Neural progenitor cell (in vitro differentiated cells): ENCODE measurements around the gene LPCAT3. TPM values are rescaled to one million over a fixed set of nuclear protein-coding genes. Genes with fewer than 3 reads are reported as not detected.

Experiments used
- DNase-seq: peaks from one replicate; pipeline ENCODE4 v3.0.0-alpha.2; 2016; ENCODE audit warnings: low spot score
- H2AFZ ChIP-seq: fragments of 200-600 bp; sonication (generic); replicated peaks from 2 replicates; pipeline ENCODE4 v1.6.1; 2016; ENCODE audit warnings: antibody characterized with exemption
- H3F3A ChIP-seq: fragments of 200-600 bp; sonication (generic); 2 replicates; pipeline ENCODE4 v1.6.1; 2016; ENCODE audit warnings: antibody characterized with exemption, low read depth
- H3K27ac ChIP-seq: fragments of 200-600 bp; sonication (generic); 2 replicates; pipeline ENCODE4 v1.5.1; 2016; ENCODE audit warnings: mild to moderate bottlenecking
- H3K27me3 ChIP-seq: fragments of 200-600 bp; sonication (generic); 2 replicates; pipeline ENCODE4 v1.6.1; 2016; ENCODE audit warnings: mild to moderate bottlenecking, moderate library complexity
- H3K36me3 ChIP-seq: fragments of 200-600 bp; sonication (generic); 2 replicates; pipeline ENCODE4 v1.5.1; 2016
- H3K4me1 ChIP-seq: fragments of 200-600 bp; sonication (generic); 2 replicates; pipeline ENCODE4 v1.6.1; 2016; ENCODE audit warnings: mixed run types
- H3K4me2 ChIP-seq: fragments of 200-600 bp; sonication (generic); 2 replicates; pipeline ENCODE4 v1.6.1; 2016
- H3K4me3 ChIP-seq: fragments of 200-600 bp; sonication (generic); 2 replicates; pipeline ENCODE4 v1.5.1; 2016
- H3K79me2 ChIP-seq: fragments of 200-600 bp; sonication (generic); 2 replicates; pipeline ENCODE4 v1.6.1; 2016; ENCODE audit warnings: low read depth
- H3K9ac ChIP-seq: fragments of 200-600 bp; sonication (generic); 2 replicates; pipeline ENCODE4 v1.6.1; 2016
- H3K9me3 ChIP-seq: fragments of 200-600 bp; sonication (generic); 2 replicates; pipeline ENCODE4 v1.5.1; 2016; ENCODE audit warnings: low read depth
- H4K20me1 ChIP-seq: fragments of 200-600 bp; sonication (generic); 2 replicates; pipeline ENCODE4 v1.6.1; 2016; ENCODE audit warnings: low read depth
- H3K27ac Mint-ChIP-seq: 3 replicates; pipeline ENCODE4 v1.8.0; 2021; ENCODE audit warnings: mixed read lengths
- H3K27me3 Mint-ChIP-seq: 2 replicates; pipeline ENCODE4 v1.8.0; 2022; ENCODE audit warnings: low read depth, mild to moderate bottlenecking, inconsistent platforms, moderate library complexity, mixed read lengths; ENCODE audit not compliant: insufficient read depth
- H3K36me3 Mint-ChIP-seq: 3 replicates; pipeline ENCODE4 v1.8.0; 2021; ENCODE audit warnings: mixed read lengths
- H3K4me1 Mint-ChIP-seq: 3 replicates; pipeline ENCODE4 v1.8.0; 2021; ENCODE audit warnings: mixed read lengths
- H3K4me3 Mint-ChIP-seq: 3 replicates; pipeline ENCODE4 v1.8.0; 2021; ENCODE audit warnings: mild to moderate bottlenecking, moderate library complexity, mixed read lengths
- H3K9me3 Mint-ChIP-seq: 3 replicates; pipeline ENCODE4 v1.8.0; 2020; ENCODE audit warnings: mixed read lengths
- EZH2 ChIP-seq: fragments of 200-600 bp; sonication (generic); IDR thresholded peaks from 2 replicates; pipeline ENCODE4 v1.6.1; 2017; ENCODE audit warnings: antibody characterized with exemption, mild to moderate bottlenecking, moderate library complexity
- EZH2phosphoT487 ChIP-seq: fragments of 200-600 bp; sonication (generic); IDR thresholded peaks from 2 replicates; pipeline ENCODE4 v1.6.1; 2017; ENCODE audit warnings: antibody characterized with exemption
- total RNA-seq: library from RNA; depleted of rRNA; stranded (reverse); fragments of >200 nt; gene quantifications from 2 replicates; pipeline ENCODE4 v1.2.3, GENCODE V29; 2015; ENCODE audit warnings: low replicate concordance
- TF ChIP-seq, protein P1 (sequence below): fragments of 200-600 bp; sonication (generic); IDR thresholded peaks from 2 replicates; pipeline ENCODE4 v1.5.1; 2017; ENCODE audit warnings: antibody characterized with exemption, mild to moderate bottlenecking

LPCAT3 gene
- total RNA-seq, 1 donor from 2014 or later: 18.1 TPM

DNA sequence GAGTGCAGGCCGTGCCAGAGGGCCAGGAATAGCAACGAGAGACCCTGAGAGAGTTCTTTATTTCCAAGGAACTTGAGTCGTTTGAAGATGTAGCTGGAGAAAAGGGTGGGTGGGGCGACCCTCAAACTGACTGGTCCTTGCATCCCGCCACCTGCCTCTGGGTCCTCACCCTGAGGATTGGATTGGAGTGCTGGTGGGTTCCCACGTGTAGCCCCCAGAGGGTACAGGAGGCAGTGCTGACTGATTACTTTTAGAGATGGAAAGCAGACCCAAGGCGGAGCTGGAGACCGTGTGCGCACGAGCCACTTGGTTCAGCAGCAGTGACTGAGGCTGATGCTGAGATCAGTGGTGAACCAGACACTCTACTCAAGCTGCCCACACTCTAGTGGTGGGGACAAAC lies 40.6 kb downstream of the LPCAT3 start:
- H3K27ac Mint-ChIP-seq: no peak overlapping the region
- peaks cover 13% of the 10 kb centered on the region for H3K36me3 Mint-ChIP-seq
- TF ChIP-seq EZH2phosphoT487 (no peak), EZH2 (no peak)
- TF ChIP-seq, protein P1, sequence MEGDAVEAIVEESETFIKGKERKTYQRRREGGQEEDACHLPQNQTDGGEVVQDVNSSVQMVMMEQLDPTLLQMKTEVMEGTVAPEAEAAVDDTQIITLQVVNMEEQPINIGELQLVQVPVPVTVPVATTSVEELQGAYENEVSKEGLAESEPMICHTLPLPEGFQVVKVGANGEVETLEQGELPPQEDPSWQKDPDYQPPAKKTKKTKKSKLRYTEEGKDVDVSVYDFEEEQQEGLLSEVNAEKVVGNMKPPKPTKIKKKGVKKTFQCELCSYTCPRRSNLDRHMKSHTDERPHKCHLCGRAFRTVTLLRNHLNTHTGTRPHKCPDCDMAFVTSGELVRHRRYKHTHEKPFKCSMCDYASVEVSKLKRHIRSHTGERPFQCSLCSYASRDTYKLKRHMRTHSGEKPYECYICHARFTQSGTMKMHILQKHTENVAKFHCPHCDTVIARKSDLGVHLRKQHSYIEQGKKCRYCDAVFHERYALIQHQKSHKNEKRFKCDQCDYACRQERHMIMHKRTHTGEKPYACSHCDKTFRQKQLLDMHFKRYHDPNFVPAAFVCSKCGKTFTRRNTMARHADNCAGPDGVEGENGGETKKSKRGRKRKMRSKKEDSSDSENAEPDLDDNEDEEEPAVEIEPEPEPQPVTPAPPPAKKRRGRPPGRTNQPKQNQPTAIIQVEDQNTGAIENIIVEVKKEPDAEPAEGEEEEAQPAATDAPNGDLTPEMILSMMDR: no peak

DNA sequence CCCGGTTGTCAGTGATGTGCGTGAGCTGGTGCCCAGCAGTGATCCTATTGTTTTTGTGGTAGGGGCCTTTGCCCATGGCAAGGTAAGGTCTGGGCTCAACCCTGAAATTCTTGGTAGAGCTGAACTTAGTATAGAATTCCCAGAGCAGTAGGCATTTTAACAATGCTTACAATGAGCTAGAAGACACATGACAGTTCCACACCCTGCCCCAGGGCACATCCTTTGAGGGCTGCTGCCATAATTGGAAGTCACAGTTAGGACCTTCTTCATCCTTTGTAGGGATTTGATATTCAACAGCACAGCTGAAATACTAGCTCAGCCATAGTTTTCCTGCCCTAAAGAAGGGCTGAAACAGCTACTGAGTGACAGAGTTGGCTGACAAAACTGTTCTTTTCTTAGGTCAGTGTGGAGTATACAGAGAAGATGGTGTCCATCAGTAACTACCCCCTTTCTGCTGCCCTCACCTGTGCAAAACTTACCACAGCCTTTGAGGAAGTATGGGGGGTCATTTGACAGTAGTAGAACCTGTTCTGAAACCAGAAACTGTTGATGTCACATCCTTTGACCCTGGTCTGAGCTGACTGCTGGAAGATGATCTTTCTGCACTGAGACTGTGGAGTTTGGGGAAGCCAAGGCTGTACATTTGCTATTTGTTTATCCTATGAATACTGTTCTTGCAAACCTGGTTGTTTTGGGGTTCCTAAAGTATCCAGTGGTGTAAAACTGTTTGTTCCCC lies 42.8 kb downstream of the LPCAT3 start:
- Histone ChIP-seq H3F3A (peaks cover 21% of the 10 kb centered on the region), H3K27me3 (no peaks in the 10 kb centered on the region), H4K20me1 (no peaks in the 10 kb centered on the region), H3K4me2 (no peak overlapping the region), H3K4me1 (peaks cover 10% of the 10 kb centered on the region), H3K79me2 (peaks cover 31% of the 10 kb centered on the region), H3K36me3 (no peaks in the 10 kb centered on the region), H3K4me3 (no peak overlapping the region), H3K27ac (no peak overlapping the region), H3K9ac (no peak overlapping the region), H3K9me3 (no peaks in the 10 kb centered on the region), H2AFZ (no peak overlapping the region)
- H3K36me3 Mint-ChIP-seq: peaks cover 13% of the 10 kb centered on the region
- DNase-seq: no peak
- TF ChIP-seq EZH2 (no peak), EZH2phosphoT487 (no peak)
- TF ChIP-seq, protein P1: no peak
- peak overlapping the region; percentile 21 for H3K4me3 Mint-ChIP-seq
- peaks cover 17% of the 10 kb centered on the region for H3K4me1 Mint-ChIP-seq
- H3K27ac Mint-ChIP-seq: no peak overlapping the region
- H3K27me3 Mint-ChIP-seq: peaks cover 5% of the 10 kb centered on the region
- no peaks in the 10 kb centered on the region for H3K9me3 Mint-ChIP-seq

More for the DNA sequence above, 40.6 kb downstream of the LPCAT3 start:
- H3K27me3 ChIP-seq: no peaks in the 10 kb centered on the region
- H2AFZ ChIP-seq: no peak overlapping the region
- Mint-ChIP-seq H3K4me3 (no peak overlapping the region), H3K4me1 (no peaks in the 10 kb centered on the region), H3K9me3 (no peaks in the 10 kb centered on the region), H3K27me3 (peaks cover 8% of the 10 kb centered on the region)
- DNase-seq: no peak
- H3K27ac ChIP-seq: no peak overlapping the region
- no peaks in the 10 kb centered on the region for H3K36me3 ChIP-seq
- H3K79me2 ChIP-seq: peaks cover 12% of the 10 kb centered on the region
- no peak overlapping the region for H3K4me2 ChIP-seq
- H3K4me1 ChIP-seq: no peaks in the 10 kb centered on the region
- H3K9ac ChIP-seq: no peak overlapping the region
- H3K4me3 ChIP-seq: no peak overlapping the region
- peaks cover 12% of the 10 kb centered on the region for H3F3A ChIP-seq
- no peaks in the 10 kb centered on the region for H3K9me3 ChIP-seq
- H4K20me1 ChIP-seq: no peaks in the 10 kb centered on the region

DNA sequence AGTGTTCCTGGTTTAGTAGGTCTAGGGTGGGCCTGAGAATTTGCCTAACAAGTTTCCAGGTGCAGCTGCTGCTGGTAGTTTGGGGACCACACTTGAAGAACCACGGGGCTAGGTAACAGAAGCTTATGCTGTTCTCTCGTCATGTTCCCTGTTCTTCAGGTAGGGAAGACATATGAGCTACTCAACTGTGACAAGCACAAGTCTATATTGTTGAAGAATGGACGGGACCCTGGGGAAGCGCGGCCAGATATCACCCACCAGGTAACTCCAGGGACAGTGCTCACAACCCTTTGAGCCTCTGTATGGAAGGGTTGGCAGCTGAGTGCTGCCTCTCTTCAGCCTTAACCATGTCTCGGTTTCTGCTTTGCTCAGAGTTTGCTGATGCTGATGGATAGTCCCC lies 44.1 kb downstream of the LPCAT3 start:
- Mint-ChIP-seq H3K9me3 (no peaks in the 10 kb centered on the region), H3K27me3 (peaks cover 7% of the 10 kb centered on the region), H3K4me1 (peaks cover 24% of the 10 kb centered on the region), H3K36me3 (peaks cover 15% of the 10 kb centered on the region), H3K4me3 (no peak overlapping the region), H3K27ac (no peak overlapping the region)
- Histone ChIP-seq H3K4me2 (no peak overlapping the region), H3K36me3 (no peaks in the 10 kb centered on the region), H3F3A (peaks cover 23% of the 10 kb centered on the region), H3K79me2 (peaks cover 44% of the 10 kb centered on the region), H3K4me1 (peaks cover 14% of the 10 kb centered on the region), H4K20me1 (peaks cover 4% of the 10 kb centered on the region), H3K27ac (no peak overlapping the region), H3K27me3 (no peaks in the 10 kb centered on the region), H2AFZ (no peak overlapping the region), H3K9ac (no peak overlapping the region), H3K9me3 (no peaks in the 10 kb centered on the region), H3K4me3 (no peak overlapping the region)
- TF ChIP-seq, protein P1: no peak
- TF ChIP-seq EZH2 (no peak), EZH2phosphoT487 (no peak)
- no peak for DNase-seq
